Measurements from ENCODE around the gene MINK1. TPM values are rescaled to one million over a fixed set of nuclear protein-coding genes. Genes with fewer than 3 reads are reported as not detected.

The MINK1 gene
- total RNA-seq, 2 experiments from 2014 or later = 40.6 to 62.5 TPM

DNA sequence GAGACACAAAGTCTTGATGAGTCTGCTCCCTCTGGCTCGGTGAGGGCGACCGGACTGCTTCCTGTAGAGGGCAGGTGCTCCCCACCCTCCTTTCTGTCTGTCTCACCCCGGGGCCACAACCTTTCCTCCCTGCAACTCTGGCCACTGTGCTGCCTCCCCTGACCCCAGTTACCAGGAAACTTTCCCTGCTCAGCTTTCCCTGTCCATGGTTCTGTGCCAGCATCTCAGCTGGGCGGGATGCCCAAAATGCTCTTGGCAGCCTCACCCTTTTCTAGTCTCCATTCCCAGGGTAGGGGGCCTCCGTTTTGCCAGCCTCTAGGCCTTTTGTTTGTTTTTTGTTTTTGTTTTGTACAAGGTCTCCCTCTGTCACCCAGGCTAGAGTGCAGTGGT lies 24.8 kb upstream of the MINK1 start:
- CTCF ChIA-PET (ENCODE audit: unreplicated experiment) = interaction anchor here (0.6 kb wide), 1 partner anchor 49 kb away, joined by 4 read pairs; no protein-coding TSS in a partner anchor
- no peak overlapping the region for H2AFZ ChIP-seq (ENCODE audit: low read length)

DNA sequence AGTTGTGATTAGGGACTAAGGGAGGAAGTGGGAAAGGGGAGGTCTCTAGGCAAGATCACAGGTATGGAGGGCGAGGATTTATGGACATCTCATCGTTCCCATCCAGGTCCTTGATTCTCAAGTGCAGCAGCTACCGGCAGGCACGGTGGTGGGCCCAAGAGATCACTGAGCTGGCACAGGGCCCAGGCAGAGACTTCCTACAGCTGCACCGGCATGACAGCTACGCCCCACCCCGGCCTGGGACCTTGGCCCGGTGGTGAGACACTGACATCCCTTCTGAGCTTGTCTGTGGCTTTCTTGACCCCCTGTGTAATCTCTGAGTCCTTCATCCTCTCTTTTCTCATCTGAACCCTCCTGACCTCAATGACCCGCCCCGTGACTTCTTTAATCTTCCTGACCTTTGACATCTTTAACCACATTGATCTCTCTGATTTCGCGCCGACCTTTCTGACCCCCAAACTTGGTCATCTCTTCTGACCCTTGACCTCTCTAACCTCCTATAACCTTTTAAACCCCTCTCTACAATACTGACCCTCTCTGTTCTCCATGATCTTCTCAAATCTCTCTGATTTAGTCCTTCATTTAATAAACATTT lies 22.3 kb upstream of the MINK1 start:
- POLR2A ChIA-PET = no interaction called here

More for the DNA sequence above, 24.8 kb upstream of the MINK1 start:
- Histone ChIP-seq H3K4me3 (ENCODE audit: low read depth, low read length, poor library complexity, severe bottlenecking) (no peak overlapping the region), H4K20me1 (ENCODE audit: insufficient read depth, low read length) (no peaks in the 10 kb centered on the region), H3K9me2 (ENCODE audit: insufficient read depth, low read length) (no peaks in the 10 kb centered on the region), H3K79me2 (ENCODE audit: insufficient read depth, low read depth, low read length) (no peaks in the 10 kb centered on the region), H3K9me3 (ENCODE audit: low read length) (no peaks in the 10 kb centered on the region), H3K27ac (ENCODE audit: low read depth, low read length, poor library complexity, severe bottlenecking) (no peak overlapping the region), H3K4me2 (ENCODE audit: low read length) (peak overlapping the region; percentile 80; the same call in 1 of the 2 replicates), H3K36me3 (ENCODE audit: insufficient read depth, low read length) (no peaks in the 10 kb centered on the region), H3K4me1 (ENCODE audit: insufficient read depth, low read length, poor library complexity, severe bottlenecking) (peaks cover 12% of the 10 kb centered on the region)
- intact Hi-C loops (cut with micrococcal nuclease; ENCODE audit: unreplicated experiment) = no loop called here
- TF ChIP-seq EZH2phosphoT487 (IDR thresholded peaks at IDR 0.05; ENCODE audit: borderline replicate concordance, low read depth, low read length) = no peak
- TF ChIP-seq, protein P1, sequence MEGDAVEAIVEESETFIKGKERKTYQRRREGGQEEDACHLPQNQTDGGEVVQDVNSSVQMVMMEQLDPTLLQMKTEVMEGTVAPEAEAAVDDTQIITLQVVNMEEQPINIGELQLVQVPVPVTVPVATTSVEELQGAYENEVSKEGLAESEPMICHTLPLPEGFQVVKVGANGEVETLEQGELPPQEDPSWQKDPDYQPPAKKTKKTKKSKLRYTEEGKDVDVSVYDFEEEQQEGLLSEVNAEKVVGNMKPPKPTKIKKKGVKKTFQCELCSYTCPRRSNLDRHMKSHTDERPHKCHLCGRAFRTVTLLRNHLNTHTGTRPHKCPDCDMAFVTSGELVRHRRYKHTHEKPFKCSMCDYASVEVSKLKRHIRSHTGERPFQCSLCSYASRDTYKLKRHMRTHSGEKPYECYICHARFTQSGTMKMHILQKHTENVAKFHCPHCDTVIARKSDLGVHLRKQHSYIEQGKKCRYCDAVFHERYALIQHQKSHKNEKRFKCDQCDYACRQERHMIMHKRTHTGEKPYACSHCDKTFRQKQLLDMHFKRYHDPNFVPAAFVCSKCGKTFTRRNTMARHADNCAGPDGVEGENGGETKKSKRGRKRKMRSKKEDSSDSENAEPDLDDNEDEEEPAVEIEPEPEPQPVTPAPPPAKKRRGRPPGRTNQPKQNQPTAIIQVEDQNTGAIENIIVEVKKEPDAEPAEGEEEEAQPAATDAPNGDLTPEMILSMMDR (conservative IDR thresholded peaks at IDR 0.05; ENCODE audit: low read length) = no peak
- POLR2A ChIA-PET = no interaction called here
- BruUV-seq (replicated peaks) = no TSS peak
- no peak for DNase-seq (ENCODE audit: low spot score)

GRCh38 chr17:4811471-4811870 lies 21.7 kb upstream of the MINK1 start:
- intact Hi-C loops (cut with micrococcal nuclease; ENCODE audit: unreplicated experiment) = no loop called here
- POLR2A ChIA-PET = no interaction called here
- no peaks in the 10 kb centered on the region for H3K79me2 ChIP-seq (ENCODE audit: insufficient read depth, low read depth, low read length)
- BruUV-seq (replicated peaks) = no TSS peak
- H3K9me3 ChIP-seq (ENCODE audit: low read length) = no peaks in the 10 kb centered on the region
- DNase-seq (ENCODE audit: low spot score) = no peak
- TF ChIP-seq, protein P1 (conservative IDR thresholded peaks at IDR 0.05; ENCODE audit: low read length) = no peak
- TF ChIP-seq EZH2phosphoT487 (IDR thresholded peaks at IDR 0.05; ENCODE audit: borderline replicate concordance, low read depth, low read length) = no peak
- no peak overlapping the region for H3K27ac ChIP-seq (ENCODE audit: low read depth, low read length, poor library complexity, severe bottlenecking)
- H4K20me1 ChIP-seq (ENCODE audit: insufficient read depth, low read length) = no peaks in the 10 kb centered on the region
- no peaks in the 10 kb centered on the region for H3K9me2 ChIP-seq (ENCODE audit: insufficient read depth, low read length)
- H3K36me3 ChIP-seq (ENCODE audit: insufficient read depth, low read length) = no peaks in the 10 kb centered on the region
- H3K4me1 ChIP-seq (ENCODE audit: insufficient read depth, low read length, poor library complexity, severe bottlenecking) = peaks cover 6% of the 10 kb centered on the region
- no peak overlapping the region for H3K4me3 ChIP-seq (ENCODE audit: low read depth, low read length, poor library complexity, severe bottlenecking)
- CTCF ChIA-PET (ENCODE audit: unreplicated experiment) = no interaction called here
- no peak overlapping the region for H3K4me2 ChIP-seq (ENCODE audit: low read length)
- no peak overlapping the region for H2AFZ ChIP-seq (ENCODE audit: low read length)

More for the DNA sequence above, 22.3 kb upstream of the MINK1 start:
- H3K4me3 ChIP-seq (ENCODE audit: low read depth, low read length, poor library complexity, severe bottlenecking) = no peak overlapping the region
- no peak for TF ChIP-seq EZH2phosphoT487 (IDR thresholded peaks at IDR 0.05; ENCODE audit: borderline replicate concordance, low read depth, low read length)
- TF ChIP-seq, protein P1 (conservative IDR thresholded peaks at IDR 0.05; ENCODE audit: low read length) = no peak
- H3K9me3 ChIP-seq (ENCODE audit: low read length) = no peaks in the 10 kb centered on the region
- DNase-seq (ENCODE audit: low spot score) = no peak
- intact Hi-C loops (cut with micrococcal nuclease; ENCODE audit: unreplicated experiment) = no loop called here
- no peaks in the 10 kb centered on the region for H3K79me2 ChIP-seq (ENCODE audit: insufficient read depth, low read depth, low read length)
- H3K36me3 ChIP-seq (ENCODE audit: insufficient read depth, low read length) = no peaks in the 10 kb centered on the region
- H3K9me2 ChIP-seq (ENCODE audit: insufficient read depth, low read length) = no peaks in the 10 kb centered on the region
- no peaks in the 10 kb centered on the region for H4K20me1 ChIP-seq (ENCODE audit: insufficient read depth, low read length)
- no TSS peak for BruUV-seq (replicated peaks)
- no peak overlapping the region for H3K27ac ChIP-seq (ENCODE audit: low read depth, low read length, poor library complexity, severe bottlenecking)
- CTCF ChIA-PET (ENCODE audit: unreplicated experiment) = no interaction called here
- H3K4me1 ChIP-seq (ENCODE audit: insufficient read depth, low read length, poor library complexity, severe bottlenecking) = peaks cover 12% of the 10 kb centered on the region
- H3K4me2 ChIP-seq (ENCODE audit: low read length) = no peak overlapping the region
- no peak overlapping the region for H2AFZ ChIP-seq (ENCODE audit: low read length)
